Loucy (cell line): Measurements from ENCODE around the gene FXYD7.
A peak's percentile ranks its signal among the peaks of the same experiment; 100 is the strongest.
"Not testable (repeated sequence)": the region's sequence is repeated elsewhere in the genome, so short reads cannot be mapped to it uniquely, and the experiment has no call there.

Source experiments
- H2AFZ ChIP-seq: fragments of 200-600 bp; sonication (generic); 2 replicates; pipeline ENCODE4 v1.6.0; 2016; ENCODE audit warnings: antibody characterized with exemption, mild to moderate bottlenecking, low read length, moderate library complexity
- H3F3A ChIP-seq: fragments of 200-600 bp; 2 replicates; pipeline ENCODE4 v1.6.0; 2016; ENCODE audit warnings: antibody characterized with exemption, low read depth, mild to moderate bottlenecking
- H3K27me3 ChIP-seq: fragments of 200-600 bp; sonication (generic); 2 replicates; pipeline ENCODE4 v1.6.1; 2014; ENCODE audit warnings: low read length, mild to moderate bottlenecking; ENCODE audit not compliant: insufficient read depth, poor library complexity, severe bottlenecking
- H3K36me3 ChIP-seq: fragments of 200-600 bp; sonication (generic); 2 replicates; pipeline ENCODE4 v1.6.1; 2016; ENCODE audit warnings: low read length; ENCODE audit not compliant: insufficient read depth
- H3K4me1 ChIP-seq: fragments of 200-600 bp; sonication (generic); 2 replicates; pipeline ENCODE4 v1.5.1; 2014; ENCODE audit warnings: low read length, mild to moderate bottlenecking; ENCODE audit not compliant: insufficient read depth, poor library complexity, severe bottlenecking
- H3K4me2 ChIP-seq: fragments of 200-600 bp; sonication (generic); 2 replicates; pipeline ENCODE4 v1.6.0; 2014; ENCODE audit warnings: antibody characterized with exemption, low read length, low read depth, mild to moderate bottlenecking; ENCODE audit not compliant: poor library complexity, severe bottlenecking
- H3K4me3 ChIP-seq: fragments of 200-600 bp; sonication (generic); 2 replicates; pipeline ENCODE4 v1.5.1; 2014; ENCODE audit warnings: low read length, mild to moderate bottlenecking, mixed read lengths; ENCODE audit not compliant: poor library complexity, severe bottlenecking
- H3K79me2 ChIP-seq: fragments of 200-600 bp; sonication (generic); 2 replicates; pipeline ENCODE4 v1.6.1; 2014; ENCODE audit warnings: low read length; ENCODE audit not compliant: insufficient read depth
- H3K9ac ChIP-seq: fragments of 200-600 bp; sonication (generic); 2 replicates; pipeline ENCODE4 v1.6.0; 2014; ENCODE audit warnings: mild to moderate bottlenecking, low read depth, low read length, moderate library complexity; ENCODE audit not compliant: poor library complexity, severe bottlenecking
- H3K9me2 ChIP-seq: fragments of 200-600 bp; sonication (generic); replicated peaks from 2 replicates; pipeline ENCODE4 v1.6.1; 2016; ENCODE audit warnings: low read depth, low read length, mixed read lengths
- H3K9me3 ChIP-seq: fragments of 200-600 bp; sonication (generic); 2 replicates; pipeline ENCODE4 v1.6.1; 2014; ENCODE audit warnings: mild to moderate bottlenecking, antibody characterized with exemption, low read length, low read depth; ENCODE audit not compliant: insufficient read depth
- H4K20me1 ChIP-seq: fragments of 200-600 bp; sonication (generic); 2 replicates; pipeline ENCODE4 v1.6.0; 2014; ENCODE audit warnings: antibody characterized with exemption, low read length, mild to moderate bottlenecking; ENCODE audit not compliant: insufficient read depth, poor library complexity, severe bottlenecking
- EZH2phosphoT487 ChIP-seq: fragments of 200-600 bp; IDR thresholded peaks from 2 replicates; pipeline ENCODE4 v1.6.1; 2018; ENCODE audit warnings: antibody characterized with exemption, mild to moderate bottlenecking, moderate library complexity, borderline replicate concordance
- TF ChIP-seq, protein P1 (sequence below): fragments of 200-600 bp; sonication (generic); conservative IDR thresholded peaks from 2 replicates; pipeline ENCODE4 v1.5.1; 2014; ENCODE audit warnings: mild to moderate bottlenecking, antibody characterized with exemption, low read length

Gene FXYD7

GRCh38 chr19:35149463-35149862 lies 6.4 kb downstream of the FXYD7 start:
- H2AFZ ChIP-seq = no peak overlapping the region
- no peak for TF ChIP-seq EZH2phosphoT487
- TF ChIP-seq, protein P1, sequence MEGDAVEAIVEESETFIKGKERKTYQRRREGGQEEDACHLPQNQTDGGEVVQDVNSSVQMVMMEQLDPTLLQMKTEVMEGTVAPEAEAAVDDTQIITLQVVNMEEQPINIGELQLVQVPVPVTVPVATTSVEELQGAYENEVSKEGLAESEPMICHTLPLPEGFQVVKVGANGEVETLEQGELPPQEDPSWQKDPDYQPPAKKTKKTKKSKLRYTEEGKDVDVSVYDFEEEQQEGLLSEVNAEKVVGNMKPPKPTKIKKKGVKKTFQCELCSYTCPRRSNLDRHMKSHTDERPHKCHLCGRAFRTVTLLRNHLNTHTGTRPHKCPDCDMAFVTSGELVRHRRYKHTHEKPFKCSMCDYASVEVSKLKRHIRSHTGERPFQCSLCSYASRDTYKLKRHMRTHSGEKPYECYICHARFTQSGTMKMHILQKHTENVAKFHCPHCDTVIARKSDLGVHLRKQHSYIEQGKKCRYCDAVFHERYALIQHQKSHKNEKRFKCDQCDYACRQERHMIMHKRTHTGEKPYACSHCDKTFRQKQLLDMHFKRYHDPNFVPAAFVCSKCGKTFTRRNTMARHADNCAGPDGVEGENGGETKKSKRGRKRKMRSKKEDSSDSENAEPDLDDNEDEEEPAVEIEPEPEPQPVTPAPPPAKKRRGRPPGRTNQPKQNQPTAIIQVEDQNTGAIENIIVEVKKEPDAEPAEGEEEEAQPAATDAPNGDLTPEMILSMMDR = no peak

DNA sequence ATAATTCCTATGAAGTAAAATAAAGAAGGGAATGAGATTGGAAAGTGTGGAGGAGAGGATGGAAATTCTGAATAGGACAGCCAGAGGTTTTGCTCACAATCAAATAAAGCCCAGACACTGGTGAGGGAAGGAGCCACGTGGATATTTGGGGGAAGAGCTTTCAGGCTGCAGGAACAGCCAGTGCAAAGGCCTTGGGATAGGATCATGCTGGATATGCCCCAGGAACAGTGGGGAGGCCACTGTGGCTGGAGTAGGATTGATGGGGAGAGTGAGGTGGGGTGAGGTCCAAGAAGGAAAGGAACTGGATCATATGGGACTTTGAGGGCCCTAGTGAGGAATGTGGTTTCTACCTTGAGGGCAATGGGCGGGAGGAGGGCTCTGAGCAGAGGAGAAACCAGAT lies 7.4 kb downstream of the FXYD7 start:
- Histone ChIP-seq H3K4me2 (no peak overlapping the region), H3K9me3 (no peaks in the 10 kb centered on the region), H3K27me3 (no peaks in the 10 kb centered on the region), H3K4me1 (peaks cover 16% of the 10 kb centered on the region), H4K20me1 (peaks cover 8% of the 10 kb centered on the region), H3K36me3 (no peaks in the 10 kb centered on the region), H3K79me2 (peaks cover 9% of the 10 kb centered on the region), H3K4me3 (no peak overlapping the region), H3K9me2 (no peaks in the 10 kb centered on the region), H3K9ac (no peak overlapping the region), H3F3A (no peaks in the 10 kb centered on the region), H2AFZ (no peak overlapping the region)
- TF ChIP-seq EZH2phosphoT487 = no peak
- TF ChIP-seq, protein P1 = no peak

More at GRCh38 chr19:35149463-35149862, 6.4 kb downstream of the FXYD7 start:
- Histone ChIP-seq H3K36me3 (no peaks in the 10 kb centered on the region), H4K20me1 (no peaks in the 10 kb centered on the region), H3K9ac (no peak overlapping the region), H3K79me2 (no peaks in the 10 kb centered on the region), H3F3A (no peaks in the 10 kb centered on the region), H3K4me3 (no peak overlapping the region), H3K9me3 (no peaks in the 10 kb centered on the region), H3K4me2 (no peak overlapping the region), H3K27me3 (no peaks in the 10 kb centered on the region), H3K9me2 (no peaks in the 10 kb centered on the region), H3K4me1 (peaks cover 16% of the 10 kb centered on the region)

- TF ChIP-seq, protein P1 = no peak
- TF ChIP-seq EZH2phosphoT487 = no peak
- peaks cover 25% of the 10 kb centered on the region for H3K4me1 ChIP-seq
- no peaks in the 10 kb centered on the region for H3F3A ChIP-seq
- no peak overlapping the region for H3K4me3 ChIP-seq
- no peak overlapping the region for H3K4me2 ChIP-seq
- H3K27me3 ChIP-seq = no peaks in the 10 kb centered on the region
- peaks cover 19% of the 10 kb centered on the region for H3K79me2 ChIP-seq
- H3K36me3 ChIP-seq = no peaks in the 10 kb centered on the region
- H3K9ac ChIP-seq = no peak overlapping the region
- peaks cover 18% of the 10 kb centered on the region for H4K20me1 ChIP-seq
- H3K9me3 ChIP-seq = no peaks in the 10 kb centered on the region
- H2AFZ ChIP-seq = no peak overlapping the region
- no peaks in the 10 kb centered on the region for H3K9me2 ChIP-seq
These were observed 8.4 kb downstream of the FXYD7 start for GRCh38 chr19:35151273-35152065.

GRCh38 chr19:35153129-35153522 lies 10.1 kb downstream of the FXYD7 start:
- not testable (repeated sequence) for H3K9me2 ChIP-seq, H3K9me3 ChIP-seq, H3K27me3 ChIP-seq, H3K9ac ChIP-seq, H3F3A ChIP-seq, H3K4me3 ChIP-seq, H2AFZ ChIP-seq
- H3K36me3 ChIP-seq = peaks cover 13% of the 10 kb centered on the region; the same call in 1 of the 2 replicates
- H3K4me1 ChIP-seq = peaks cover 31% of the 10 kb centered on the region
- peak overlapping the region; percentile 100 for H3K4me2 ChIP-seq
- H4K20me1 ChIP-seq = peaks cover 33% of the 10 kb centered on the region
- peaks cover 36% of the 10 kb centered on the region for H3K79me2 ChIP-seq
